HG02610 (cell line): Measurements from ENCODE around the gene MISP.

ENCODE experiments used
- ATAC-seq: cut with Tn5 transposase; IDR thresholded peaks from one replicate; pipeline ENCODE4 v1.9.1; 2021; ENCODE audit warnings: mild to moderate bottlenecking, moderate library complexity; ENCODE audit not compliant: unreplicated experiment

The MISP gene

GRCh38 chr19:772063-772462 is 21.2 kb downstream of the MISP start:
- ATAC-seq, result no peak

- ATAC-seq, result no peak
Measured at GRCh38 chr19:772730-773436, 22.0 kb downstream of the MISP start.

GRCh38 chr19:776549-776948 is 25.6 kb downstream of the MISP start:
- ATAC-seq, result no peak

- ATAC-seq, result no peak
Measured at GRCh38 chr19:778910-779653, 28.2 kb downstream of the MISP start.

GRCh38 chr19:780935-781334 is 30.0 kb downstream of the MISP start:
- no peak for ATAC-seq

GRCh38 chr19:781800-782184 is 30.9 kb downstream of the MISP start:
- ATAC-seq, result no peak

GRCh38 chr19:782185-782877 is 31.4 kb downstream of the MISP start:
- no peak for ATAC-seq

- no peak for ATAC-seq
Measured at GRCh38 chr19:782878-783668, 32.2 kb downstream of the MISP start.

GRCh38 chr19:784541-784940 is 33.6 kb downstream of the MISP start:
- no peak for ATAC-seq

- ATAC-seq, result no peak
Measured at GRCh38 chr19:787536-787935, 36.6 kb downstream of the MISP start.

GRCh38 chr19:788686-788982 is 37.7 kb downstream of the MISP start:
- no peak for ATAC-seq

GRCh38 chr19:788983-789700 is 38.2 kb downstream of the MISP start:
- ATAC-seq, result no peak

GRCh38 chr19:789701-790060 is 38.8 kb downstream of the MISP start:
- ATAC-seq, result no peak

GRCh38 chr19:791007-791566 is 40.2 kb downstream of the MISP start:
- no peak for ATAC-seq

GRCh38 chr19:791567-792305 is 40.8 kb downstream of the MISP start:
- ATAC-seq, result no peak

- no peak for ATAC-seq
Measured at GRCh38 chr19:792306-792885, 41.5 kb downstream of the MISP start.

- ATAC-seq, result no peak
Measured at GRCh38 chr19:793806-794205, 42.9 kb downstream of the MISP start.

GRCh38 chr19:795073-795611 is 44.2 kb downstream of the MISP start:
- ATAC-seq, result no peak
